ENCODE data around the gene NENF.

DNA sequence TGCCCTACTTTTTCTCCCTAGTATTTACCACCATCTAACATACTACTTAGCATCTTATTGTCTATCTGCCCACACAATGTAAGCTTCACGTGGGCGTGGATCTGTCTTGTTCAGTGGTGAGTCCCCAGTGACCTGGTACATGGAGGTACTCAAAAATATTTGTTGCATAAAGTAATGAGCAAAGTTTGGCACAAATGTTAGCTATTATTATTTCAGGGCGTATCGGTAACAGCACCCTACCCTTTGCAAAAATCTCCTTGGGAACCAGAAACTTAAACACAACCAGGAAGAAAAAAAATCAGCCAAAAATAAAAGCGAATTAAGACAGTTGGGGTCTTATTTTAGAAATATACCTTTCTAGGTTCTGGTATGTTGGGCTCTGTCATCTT, 454 bp upstream of the NENF start:
- TF ChIP-seq, protein P1, sequence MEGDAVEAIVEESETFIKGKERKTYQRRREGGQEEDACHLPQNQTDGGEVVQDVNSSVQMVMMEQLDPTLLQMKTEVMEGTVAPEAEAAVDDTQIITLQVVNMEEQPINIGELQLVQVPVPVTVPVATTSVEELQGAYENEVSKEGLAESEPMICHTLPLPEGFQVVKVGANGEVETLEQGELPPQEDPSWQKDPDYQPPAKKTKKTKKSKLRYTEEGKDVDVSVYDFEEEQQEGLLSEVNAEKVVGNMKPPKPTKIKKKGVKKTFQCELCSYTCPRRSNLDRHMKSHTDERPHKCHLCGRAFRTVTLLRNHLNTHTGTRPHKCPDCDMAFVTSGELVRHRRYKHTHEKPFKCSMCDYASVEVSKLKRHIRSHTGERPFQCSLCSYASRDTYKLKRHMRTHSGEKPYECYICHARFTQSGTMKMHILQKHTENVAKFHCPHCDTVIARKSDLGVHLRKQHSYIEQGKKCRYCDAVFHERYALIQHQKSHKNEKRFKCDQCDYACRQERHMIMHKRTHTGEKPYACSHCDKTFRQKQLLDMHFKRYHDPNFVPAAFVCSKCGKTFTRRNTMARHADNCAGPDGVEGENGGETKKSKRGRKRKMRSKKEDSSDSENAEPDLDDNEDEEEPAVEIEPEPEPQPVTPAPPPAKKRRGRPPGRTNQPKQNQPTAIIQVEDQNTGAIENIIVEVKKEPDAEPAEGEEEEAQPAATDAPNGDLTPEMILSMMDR (IDR thresholded peaks at IDR 0.05), result no peak
- no peak for TF ChIP-seq POLR2A (IDR thresholded peaks at IDR 0.05; ENCODE audit: low read depth)
